SK-N-SH (cell line): ENCODE measurements around the gene DBP. TPM values are rescaled to one million over a fixed set of nuclear protein-coding genes. Genes with fewer than 3 reads are reported as not detected.
A peak's percentile ranks its signal among the peaks of the same experiment; 100 is the strongest.

Experiments used
- CTCF ChIA-PET: fragments of 300-600, 350-600 bp; formaldehyde crosslinking; extraction: SDS; loops from one replicate; lab custom pipeline; 2021; lab: Yijun Ruan, JAX
- POLR2A ChIA-PET: fragments of 350-600 bp; sonication (Branson Sonifier 250); formaldehyde crosslinking; extraction: SDS; loops from one replicate; lab custom pipeline; 2020; ENCODE audit warnings: antibody characterized with exemption, inconsistent platforms; lab: Yijun Ruan, JAX
- DNase-seq: peaks from one replicate; pipeline ENCODE4 v3.0.0; 2012
- H2AFZ ChIP-seq: fragments of 200-600 bp; sonication (generic); 2 replicates; pipeline ENCODE4 v1.8.1; 2016; ENCODE audit warnings: antibody characterized with exemption, mild to moderate bottlenecking, low read depth
- H3F3A ChIP-seq: fragments of 200-600 bp; sonication (generic); replicated peaks from 2 replicates; pipeline ENCODE3; 2016; ENCODE audit warnings: antibody characterized with exemption, mild to moderate bottlenecking; ENCODE audit not compliant: insufficient read depth
- H3K27ac ChIP-seq, 2 experiments: fragments of 200-500 bp in 1 of 2; fragments of 200-600 bp in 1 of 2; sonication (Bioruptor generic) in 1 of 2; sonication (generic), shearing (Covaris generic) in 1 of 2; 2 replicates each; pipeline versions ENCODE4 v1.5.1 to v1.6.1; 2014 to 2016; ENCODE audit warnings: low read depth in 2 of 2, inconsistent platforms in 1 of 2, low read length in 1 of 2, mild to moderate bottlenecking in 1 of 2, mixed read lengths in 1 of 2
- H3K27me3 ChIP-seq: fragments of 200-600 bp; sonication (generic), shearing (Covaris generic); 2 replicates; pipeline ENCODE4 v1.6.1; 2016; ENCODE audit warnings: mixed run types; ENCODE audit not compliant: insufficient read depth
- H3K36me3 ChIP-seq, 2 experiments: fragments of 200-500 bp in 1 of 2; fragments of 200-600 bp in 1 of 2; sonication (Bioruptor generic) in 1 of 2; sonication (generic) in 1 of 2; replicated peaks in 1 of 2; 2 replicates each; pipeline versions ENCODE3 to v1.5.1; 2014 to 2016; ENCODE audit warnings: low read length in 1 of 2, mild to moderate bottlenecking in 1 of 2; ENCODE audit not compliant: insufficient read depth in 2 of 2, control insufficient read depth in 1 of 2
- H3K4me1 ChIP-seq, 2 experiments: fragments of 200-500 bp in 1 of 2; fragments of 200-600 bp in 1 of 2; sonication (Bioruptor generic) in 1 of 2; sonication (generic), shearing (Covaris generic) in 1 of 2; 2 replicates each; pipeline versions ENCODE4 v1.5.1 to v1.6.1; 2014 to 2016; ENCODE audit warnings: low read depth in 1 of 2, low read length in 1 of 2, mixed run types in 1 of 2; ENCODE audit not compliant: insufficient read depth in 2 of 2, control insufficient read depth in 1 of 2
- H3K4me2 ChIP-seq: fragments of 200-600 bp; sonication (generic), shearing (Covaris generic); 2 replicates; pipeline ENCODE4 v1.6.1; 2017; ENCODE audit warnings: mixed run types
- H3K4me3 ChIP-seq, 2 experiments: fragments of 200-500 bp in 1 of 2; fragments of 200-600 bp in 1 of 2; sonication (Bioruptor generic) in 1 of 2; sonication (generic), shearing (Covaris generic) in 1 of 2; 2 replicates each; pipeline versions ENCODE4 v1.5.1 to v1.8.1; 2014 to 2016; ENCODE audit warnings: low read depth in 2 of 2, inconsistent platforms in 1 of 2, low read length in 1 of 2, mild to moderate bottlenecking in 1 of 2, mixed read lengths in 1 of 2, moderate library complexity in 1 of 2
- H3K79me2 ChIP-seq: fragments of 200-600 bp; sonication (generic); 2 replicates; pipeline ENCODE4 v1.8.1; 2017; ENCODE audit warnings: mild to moderate bottlenecking; ENCODE audit not compliant: insufficient read depth
- H3K9ac ChIP-seq: fragments of 200-600 bp; sonication (generic); 2 replicates; pipeline ENCODE4 v1.6.1; 2017; ENCODE audit warnings: mixed run types
- H3K9me2 ChIP-seq: fragments of 200-600 bp; sonication (generic); 2 replicates; pipeline ENCODE4 v1.6.1; 2017; ENCODE audit warnings: mixed run types
- H3K9me3 ChIP-seq: fragments of 200-600 bp; sonication (generic); 2 replicates; pipeline ENCODE4 v1.6.1; 2017; ENCODE audit warnings: mixed run types, mild to moderate bottlenecking, moderate library complexity
- H4K20me1 ChIP-seq: fragments of 200-600 bp; sonication (generic); 2 replicates; pipeline ENCODE4 v1.6.1; 2017; ENCODE audit warnings: mild to moderate bottlenecking, mixed run types; ENCODE audit not compliant: insufficient read depth
- FOSL2 ChIP-seq: IDR thresholded peaks from 2 replicates; pipeline ENCODE4 v1.4.0; 2012; ENCODE audit warnings: low read depth, mild to moderate bottlenecking, moderate library complexity, borderline replicate concordance
- FOXM1 ChIP-seq: IDR thresholded peaks from 2 replicates; pipeline ENCODE4 v1.4.0; 2012; ENCODE audit warnings: low read depth, mild to moderate bottlenecking
- JUND ChIP-seq: IDR thresholded peaks from 2 replicates; pipeline ENCODE4 v1.4.0; 2012
- MEF2A ChIP-seq: IDR thresholded peaks from 2 replicates; pipeline ENCODE4 v1.4.0; 2012; ENCODE audit warnings: low read depth, borderline replicate concordance
- MXI1 ChIP-seq: IDR thresholded peaks from 2 replicates; pipeline ENCODE4 v1.6.1; 2012; ENCODE audit warnings: mild to moderate bottlenecking, low read depth, low read length, improper control_type of control experiment
- PBX3 ChIP-seq: IDR thresholded peaks from 2 replicates; pipeline ENCODE4; 2012
- POLR2AphosphoS5 ChIP-seq: IDR thresholded peaks from 2 replicates; pipeline ENCODE4 v1.6.1; 2012; ENCODE audit warnings: low read depth, low read length
- RAD21 ChIP-seq: IDR thresholded peaks from 2 replicates; pipeline ENCODE4 v1.6.1; 2012; ENCODE audit warnings: mild to moderate bottlenecking, low read length
- RXRA ChIP-seq: IDR thresholded peaks from 2 replicates; pipeline ENCODE4 v1.4.0; 2012; ENCODE audit warnings: low read depth, mild to moderate bottlenecking, borderline replicate concordance
- SIN3A ChIP-seq: IDR thresholded peaks from 2 replicates; pipeline ENCODE4 v1.6.1; 2012; ENCODE audit warnings: low read depth, mild to moderate bottlenecking, low read length, moderate library complexity, borderline replicate concordance
- SMC3 ChIP-seq: IDR thresholded peaks from 2 replicates; pipeline ENCODE4 v1.6.1; 2012; ENCODE audit warnings: low read depth, low read length, improper control_type of control experiment
- TAF1 ChIP-seq: IDR thresholded peaks from 2 replicates; pipeline ENCODE4 v1.6.1; 2012; ENCODE audit warnings: low read depth, mild to moderate bottlenecking, low read length, moderate library complexity, borderline replicate concordance
- TCF12 ChIP-seq: IDR thresholded peaks from 2 replicates; pipeline ENCODE4 v1.4.0; 2012
- TEAD4 ChIP-seq: IDR thresholded peaks from 2 replicates; pipeline ENCODE4 v1.4.0; 2012; ENCODE audit warnings: mild to moderate bottlenecking, borderline replicate concordance; ENCODE audit not compliant: insufficient read depth
- WGBS: methylation state at CpG from one replicate; pipeline ENCODE4 v1.1.6; 2017; ENCODE audit warnings: low lambda C conversion rate; 5-methylcytosine and 5-hydroxymethylcytosine counted together
- polyA plus RNA-seq, 3 experiments: library from polyadenylated mRNA; depleted of rRNA; stranded (reverse); fragments of >200 nt; gene quantifications; 2 replicates each; pipeline ENCODE4 v1.2.3, GENCODE V29; 2012
- TF ChIP-seq, protein P1 (sequence below): fragments of 150-350 bp; IDR thresholded peaks from 2 replicates; pipeline ENCODE4 v1.6.1; 2016; ENCODE audit warnings: mild to moderate bottlenecking, low read depth, low read length
- TF ChIP-seq, protein P2 (sequence below): IDR thresholded peaks from 2 replicates; pipeline ENCODE4 v1.4.0; 2012; ENCODE audit warnings: low read depth
- TF ChIP-seq, protein P3 (sequence below): fragments of 200-600 bp; sonication (generic); IDR thresholded peaks from 2 replicates; pipeline ENCODE4 v1.6.1; 2017; ENCODE audit warnings: antibody characterized with exemption, mild to moderate bottlenecking, moderate library complexity
- TF ChIP-seq, protein P4 (sequence below): fragments of 150-350 bp; IDR thresholded peaks from 2 replicates; pipeline ENCODE4 v1.6.1; 2017; ENCODE audit warnings: antibody characterized with exemption, low read length, low read depth, borderline replicate concordance
- TF ChIP-seq, protein P5 (sequence below): IDR thresholded peaks from 2 replicates; pipeline ENCODE4 v1.6.1; 2012; ENCODE audit warnings: mild to moderate bottlenecking, low read depth, low read length, moderate library complexity

Gene DBP
- polyA plus RNA-seq, 1 of the 3 experiments (the other 2 are of a cell fraction), result 12.6 TPM

DNA sequence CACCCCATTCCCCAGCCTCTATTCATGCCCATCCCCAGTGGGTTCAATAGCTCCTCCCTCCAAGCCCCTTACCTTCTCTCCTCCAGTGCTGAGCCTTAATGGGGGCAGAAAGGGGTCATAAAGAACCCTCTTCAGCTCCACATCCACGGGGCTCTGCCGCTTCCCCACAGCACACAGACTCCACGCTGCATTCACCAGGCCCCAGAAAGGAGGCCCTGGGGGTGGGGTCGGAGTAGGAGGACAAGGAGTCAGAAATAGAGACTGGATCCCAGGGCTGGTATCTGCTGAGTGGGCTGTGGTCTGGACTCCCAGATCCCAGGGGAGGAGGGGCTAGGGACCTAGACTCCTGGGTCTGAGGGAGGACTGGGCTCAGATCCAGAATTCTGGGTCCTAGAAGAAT is 7.2 kb upstream of the DBP start:
- Histone ChIP-seq H3K79me2 (no peaks in the 10 kb centered on the region), H3K4me2 (peak overlapping the region; percentile 99; the same call in 1 of the 2 replicates), H3K27me3 (no peaks in the 10 kb centered on the region), H2AFZ (no peak overlapping the region), H3K4me1 (peaks cover 4 to 6% of the 10 kb centered on the region in 2 experiments; a peak in 2 of 4 replicates), H3K4me3 (peak overlapping the region in 1 of 2 experiments; percentile 43; a peak in 2 of 4 replicates), H3K9me3 (no peaks in the 10 kb centered on the region), H3K9me2 (no peaks in the 10 kb centered on the region), H3K27ac (no peak overlapping the region; a peak in 1 of 4 replicates), H3K9ac (no peak overlapping the region)
- ChIA-PET CTCF (interaction anchor here (2.7 kb wide), 2 partner anchors 30 to 199 kb away, joined by 25 to 35 read pairs; no protein-coding TSS in a partner anchor), POLR2A (interaction anchor here (1.9 kb wide), 1 partner anchor 25 kb away, joined by 6 read pairs; the partner anchor contains the start of genes RPL18 and SPHK2)
- WGBS, result 83% methylated on average over 4 of the region's 4 CpGs
- DNase-seq, result no peak
- TF ChIP-seq TAF1 (no peak), FOXM1 (no peak), RAD21 (no peak), POLR2AphosphoS5 (no peak), SMC3 (no peak), PBX3 (no peak), RXRA (no peak), SIN3A (no peak), TEAD4 (no peak), FOSL2 (no peak), JUND (no peak), TCF12 (no peak), MXI1 (no peak), MEF2A (no peak)
- TF ChIP-seq, protein P1, sequence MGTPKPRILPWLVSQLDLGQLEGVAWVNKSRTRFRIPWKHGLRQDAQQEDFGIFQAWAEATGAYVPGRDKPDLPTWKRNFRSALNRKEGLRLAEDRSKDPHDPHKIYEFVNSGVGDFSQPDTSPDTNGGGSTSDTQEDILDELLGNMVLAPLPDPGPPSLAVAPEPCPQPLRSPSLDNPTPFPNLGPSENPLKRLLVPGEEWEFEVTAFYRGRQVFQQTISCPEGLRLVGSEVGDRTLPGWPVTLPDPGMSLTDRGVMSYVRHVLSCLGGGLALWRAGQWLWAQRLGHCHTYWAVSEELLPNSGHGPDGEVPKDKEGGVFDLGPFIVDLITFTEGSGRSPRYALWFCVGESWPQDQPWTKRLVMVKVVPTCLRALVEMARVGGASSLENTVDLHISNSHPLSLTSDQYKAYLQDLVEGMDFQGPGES, result no peak
- TF ChIP-seq, protein P2, sequence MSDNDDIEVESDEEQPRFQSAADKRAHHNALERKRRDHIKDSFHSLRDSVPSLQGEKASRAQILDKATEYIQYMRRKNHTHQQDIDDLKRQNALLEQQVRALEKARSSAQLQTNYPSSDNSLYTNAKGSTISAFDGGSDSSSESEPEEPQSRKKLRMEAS, result no peak
- TF ChIP-seq, protein P3, sequence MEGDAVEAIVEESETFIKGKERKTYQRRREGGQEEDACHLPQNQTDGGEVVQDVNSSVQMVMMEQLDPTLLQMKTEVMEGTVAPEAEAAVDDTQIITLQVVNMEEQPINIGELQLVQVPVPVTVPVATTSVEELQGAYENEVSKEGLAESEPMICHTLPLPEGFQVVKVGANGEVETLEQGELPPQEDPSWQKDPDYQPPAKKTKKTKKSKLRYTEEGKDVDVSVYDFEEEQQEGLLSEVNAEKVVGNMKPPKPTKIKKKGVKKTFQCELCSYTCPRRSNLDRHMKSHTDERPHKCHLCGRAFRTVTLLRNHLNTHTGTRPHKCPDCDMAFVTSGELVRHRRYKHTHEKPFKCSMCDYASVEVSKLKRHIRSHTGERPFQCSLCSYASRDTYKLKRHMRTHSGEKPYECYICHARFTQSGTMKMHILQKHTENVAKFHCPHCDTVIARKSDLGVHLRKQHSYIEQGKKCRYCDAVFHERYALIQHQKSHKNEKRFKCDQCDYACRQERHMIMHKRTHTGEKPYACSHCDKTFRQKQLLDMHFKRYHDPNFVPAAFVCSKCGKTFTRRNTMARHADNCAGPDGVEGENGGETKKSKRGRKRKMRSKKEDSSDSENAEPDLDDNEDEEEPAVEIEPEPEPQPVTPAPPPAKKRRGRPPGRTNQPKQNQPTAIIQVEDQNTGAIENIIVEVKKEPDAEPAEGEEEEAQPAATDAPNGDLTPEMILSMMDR, result no peak
- TF ChIP-seq, protein P4, sequence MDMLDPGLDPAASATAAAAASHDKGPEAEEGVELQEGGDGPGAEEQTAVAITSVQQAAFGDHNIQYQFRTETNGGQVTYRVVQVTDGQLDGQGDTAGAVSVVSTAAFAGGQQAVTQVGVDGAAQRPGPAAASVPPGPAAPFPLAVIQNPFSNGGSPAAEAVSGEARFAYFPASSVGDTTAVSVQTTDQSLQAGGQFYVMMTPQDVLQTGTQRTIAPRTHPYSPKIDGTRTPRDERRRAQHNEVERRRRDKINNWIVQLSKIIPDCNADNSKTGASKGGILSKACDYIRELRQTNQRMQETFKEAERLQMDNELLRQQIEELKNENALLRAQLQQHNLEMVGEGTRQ, result no peak
- TF ChIP-seq, protein P5, sequence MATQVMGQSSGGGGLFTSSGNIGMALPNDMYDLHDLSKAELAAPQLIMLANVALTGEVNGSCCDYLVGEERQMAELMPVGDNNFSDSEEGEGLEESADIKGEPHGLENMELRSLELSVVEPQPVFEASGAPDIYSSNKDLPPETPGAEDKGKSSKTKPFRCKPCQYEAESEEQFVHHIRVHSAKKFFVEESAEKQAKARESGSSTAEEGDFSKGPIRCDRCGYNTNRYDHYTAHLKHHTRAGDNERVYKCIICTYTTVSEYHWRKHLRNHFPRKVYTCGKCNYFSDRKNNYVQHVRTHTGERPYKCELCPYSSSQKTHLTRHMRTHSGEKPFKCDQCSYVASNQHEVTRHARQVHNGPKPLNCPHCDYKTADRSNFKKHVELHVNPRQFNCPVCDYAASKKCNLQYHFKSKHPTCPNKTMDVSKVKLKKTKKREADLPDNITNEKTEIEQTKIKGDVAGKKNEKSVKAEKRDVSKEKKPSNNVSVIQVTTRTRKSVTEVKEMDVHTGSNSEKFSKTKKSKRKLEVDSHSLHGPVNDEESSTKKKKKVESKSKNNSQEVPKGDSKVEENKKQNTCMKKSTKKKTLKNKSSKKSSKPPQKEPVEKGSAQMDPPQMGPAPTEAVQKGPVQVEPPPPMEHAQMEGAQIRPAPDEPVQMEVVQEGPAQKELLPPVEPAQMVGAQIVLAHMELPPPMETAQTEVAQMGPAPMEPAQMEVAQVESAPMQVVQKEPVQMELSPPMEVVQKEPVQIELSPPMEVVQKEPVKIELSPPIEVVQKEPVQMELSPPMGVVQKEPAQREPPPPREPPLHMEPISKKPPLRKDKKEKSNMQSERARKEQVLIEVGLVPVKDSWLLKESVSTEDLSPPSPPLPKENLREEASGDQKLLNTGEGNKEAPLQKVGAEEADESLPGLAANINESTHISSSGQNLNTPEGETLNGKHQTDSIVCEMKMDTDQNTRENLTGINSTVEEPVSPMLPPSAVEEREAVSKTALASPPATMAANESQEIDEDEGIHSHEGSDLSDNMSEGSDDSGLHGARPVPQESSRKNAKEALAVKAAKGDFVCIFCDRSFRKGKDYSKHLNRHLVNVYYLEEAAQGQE, result no peak
- TF ChIP-seq, all 33 proteins: peak for 0
- Histone ChIP-seq H3K36me3 (no peaks in the 10 kb centered on the region), H3F3A (peaks cover 11% of the 10 kb centered on the region), H4K20me1 (no peaks in the 10 kb centered on the region)
